Ovary (tissue), 10 donors: ENCODE data around the gene RGR. TPM values are rescaled to one million over a fixed set of nuclear protein-coding genes. Genes with fewer than 3 reads are reported as not detected.

Experiments
- DNase-seq, 5 donors: peaks; one replicate each; pipeline ENCODE4 v3.0.0-alpha.2; 2019 to 2020
- H3K27ac ChIP-seq, 2 donors: fragments of 200-600 bp; one replicate each; pipeline versions ENCODE4 v1.5.1 to v1.8.0; 2019 to 2022
- H3K27me3 ChIP-seq: fragments of 200-600 bp; one replicate; pipeline ENCODE4 v1.8.0; 2022
- H3K36me3 ChIP-seq: fragments of 200-600 bp; sonication (generic); one replicate; pipeline ENCODE4 v1.5.1; 2019
- H3K4me1 ChIP-seq: one replicate; pipeline ENCODE4 v1.8.1; 2013; ENCODE audit warnings: mild to moderate bottlenecking, moderate library complexity; ENCODE audit not compliant: insufficient read depth
- H3K4me3 ChIP-seq: fragments of 200-600 bp; sonication (generic); one replicate; pipeline ENCODE4 v1.5.1; 2017
- H3K9me3 ChIP-seq, 2 donors: fragments of 200-600 bp in 1 of 2; sonication (generic) in 1 of 2; one replicate each; pipeline versions ENCODE4 v1.5.1 to v1.8.1; 2013 to 2019; ENCODE audit warnings: mild to moderate bottlenecking in 1 of 2, moderate library complexity in 1 of 2
- EP300 ChIP-seq: sonication (generic); formaldehyde crosslinking; IDR thresholded peaks from one replicate; pipeline ENCODE4 v1.6.1; 2017; ENCODE audit warnings: antibody characterized with exemption
- POLR2A ChIP-seq: fragments of 450-650 bp; IDR thresholded peaks from one replicate; pipeline ENCODE4 v1.6.1; 2017; ENCODE audit warnings: antibody characterized with exemption, mild to moderate bottlenecking, moderate library complexity
- WGBS, 3 donors: extraction: QIAGEN DNeasy Blood & Tissue Kit in 1 of 3; methylation state at CpG; one replicate each; pipeline versions ENCODE4 v1.1.5 to v1.1.7; 2013 to 2017; 5-methylcytosine and 5-hydroxymethylcytosine counted together
- intact Hi-C, 4 donors: fragments of 100-400 bp; cut with DNase I; formaldehyde crosslinking; loops; one replicate each; pipeline versions ENCODE4 v1.11.0 to v1.15.1; 2022 to 2023
- long read RNA-seq, 3 donors: library from polyadenylated mRNA in 2 of 3; unstranded in 2 of 3; transcript quantifications; one replicate each; pipeline ENCODE4 v2.0.0 and lab custom pipeline, GENCODE V29; 2021 to 2026
- polyA plus RNA-seq, 2 donors: library from polyadenylated mRNA; stranded (reverse); fragments of 200-250 nt in 1 of 2; fragments of 350-450 nt in 1 of 2; fragmentation: Illumina TruSeq in 1 of 2; extraction: RNeasy Lipid Tissue Mini Kit (QIAGEN cat#74804) in 1 of 2; gene quantifications; one replicate each; pipeline ENCODE4 v1.2.3, GENCODE V29; 2013 to 2014
- total RNA-seq, 7 donors: library from RNA; depleted of rRNA in 2 of 7; stranded (reverse); fragments of >200 nt in 2 of 7; fragmentation: NEBNext Ultra II Directional in 3 of 7; extraction: Animal tissue kit (Norgen Biotek cat#: 25700) in 3 of 7; gene quantifications; one replicate each; pipeline versions ENCODE4 v1.1.0 to v1.2.4, GENCODE V29; 2016 to 2023
- TF ChIP-seq, protein P1 (sequence below), 3 donors: fragments of 450-650 bp in 2 of 3; fragments of 200-600 bp in 1 of 3; IDR thresholded peaks; one replicate each; pipeline versions ENCODE4 v1.5.1 to v1.8.0; 2016 to 2022; ENCODE audit warnings: antibody characterized with exemption in 3 of 3, mild to moderate bottlenecking in 1 of 3
- donor health status: DM: no; HTN: no; CAD: no; lungs with moderate emphysema.
- donor health status: DM: no; HTN: no; CAD: no.
- donor health status: Bipolar disorder and iron deficiency.
- donor health status: DM: yes; HTN: yes; CAD: no.
- donor health status: DM: no; HTN: no; CAD: no.
- donor health status: DM: yes; HTN: yes; CAD: no.

The RGR gene, protein sequence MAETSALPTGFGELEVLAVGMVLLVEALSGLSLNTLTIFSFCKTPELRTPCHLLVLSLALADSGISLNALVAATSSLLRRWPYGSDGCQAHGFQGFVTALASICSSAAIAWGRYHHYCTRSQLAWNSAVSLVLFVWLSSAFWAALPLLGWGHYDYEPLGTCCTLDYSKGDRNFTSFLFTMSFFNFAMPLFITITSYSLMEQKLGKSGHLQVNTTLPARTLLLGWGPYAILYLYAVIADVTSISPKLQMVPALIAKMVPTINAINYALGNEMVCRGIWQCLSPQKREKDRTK
- not detected for total RNA-seq
- not detected for polyA plus RNA-seq
- long read RNA-seq, donor 1 = 0 reads
- long read RNA-seq, donor 2 = 0 reads
- long read RNA-seq, donor 3 = 0 reads

- intact Hi-C loops = no loop called here
- Histone ChIP-seq H3K4me3 (no peak within 1 kb of the TSS), H3K36me3 (no peaks in the 10 kb centered on the region), H3K27ac (no peak within 1 kb of the TSS), H3K9me3 (no peaks in the 10 kb centered on the region), H3K27me3 (no peaks in the 10 kb centered on the region), H3K4me1 (no peaks in the 10 kb centered on the region)
- no peak for DNase-seq
- 47 to 65% (median 56%) methylated on average over 9 of the region's 9 CpGs for WGBS, 3 donors
- TF ChIP-seq, protein P1, sequence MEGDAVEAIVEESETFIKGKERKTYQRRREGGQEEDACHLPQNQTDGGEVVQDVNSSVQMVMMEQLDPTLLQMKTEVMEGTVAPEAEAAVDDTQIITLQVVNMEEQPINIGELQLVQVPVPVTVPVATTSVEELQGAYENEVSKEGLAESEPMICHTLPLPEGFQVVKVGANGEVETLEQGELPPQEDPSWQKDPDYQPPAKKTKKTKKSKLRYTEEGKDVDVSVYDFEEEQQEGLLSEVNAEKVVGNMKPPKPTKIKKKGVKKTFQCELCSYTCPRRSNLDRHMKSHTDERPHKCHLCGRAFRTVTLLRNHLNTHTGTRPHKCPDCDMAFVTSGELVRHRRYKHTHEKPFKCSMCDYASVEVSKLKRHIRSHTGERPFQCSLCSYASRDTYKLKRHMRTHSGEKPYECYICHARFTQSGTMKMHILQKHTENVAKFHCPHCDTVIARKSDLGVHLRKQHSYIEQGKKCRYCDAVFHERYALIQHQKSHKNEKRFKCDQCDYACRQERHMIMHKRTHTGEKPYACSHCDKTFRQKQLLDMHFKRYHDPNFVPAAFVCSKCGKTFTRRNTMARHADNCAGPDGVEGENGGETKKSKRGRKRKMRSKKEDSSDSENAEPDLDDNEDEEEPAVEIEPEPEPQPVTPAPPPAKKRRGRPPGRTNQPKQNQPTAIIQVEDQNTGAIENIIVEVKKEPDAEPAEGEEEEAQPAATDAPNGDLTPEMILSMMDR (IDR thresholded peaks at IDR 0.05) = no peak
- TF ChIP-seq EP300 (no peak), POLR2A (no peak)
Observed at GRCh38 chr10:84244651-84245270, at the start of gene RGR. Gene RGR, plus strand, starts transcription at chr10:84245053. Its CDS starts 38 bp downstream, at chr10:84245091.

GRCh38 chr10:84196083-84196482 is 48.8 kb upstream of the RGR start:
- TF ChIP-seq, protein P1 (IDR thresholded peaks at IDR 0.05) = no peak
- TF ChIP-seq EP300 = no peak
- TF ChIP-seq POLR2A = no peak
- no peaks in the 10 kb centered on the region for H3K4me1 ChIP-seq
- no peak overlapping the region for H3K27ac ChIP-seq
- intact Hi-C loops = no loop called here
- H3K9me3 ChIP-seq = no peaks in the 10 kb centered on the region
- no peak for DNase-seq
- 33 to 56% (median 35%) methylated on average over 4 of the region's 4 CpGs for WGBS, 3 donors
- H3K27me3 ChIP-seq = no peaks in the 10 kb centered on the region
- no peaks in the 10 kb centered on the region for H3K36me3 ChIP-seq
- no peak overlapping the region for H3K4me3 ChIP-seq

GRCh38 chr10:84196941-84197340 is 47.9 kb upstream of the RGR start:
- Histone ChIP-seq H3K4me1 (no peaks in the 10 kb centered on the region), H3K9me3 (no peaks in the 10 kb centered on the region), H3K4me3 (no peak overlapping the region), H3K27me3 (no peaks in the 10 kb centered on the region), H3K36me3 (no peaks in the 10 kb centered on the region), H3K27ac (no peak overlapping the region)
- whole genome bisulfite sequencing, 3 donors = 56 to 72% (median 67%) methylated on average over 5 of the region's 5 CpGs
- TF ChIP-seq EP300 (no peak), POLR2A (no peak)
- TF ChIP-seq, protein P1 (IDR thresholded peaks at IDR 0.05) = no peak
- DNase-seq = peak in 1 of 5 donors; percentile 10
- intact Hi-C loops = no loop called here

- Histone ChIP-seq H3K9me3 (no peaks in the 10 kb centered on the region), H3K27ac (no peak overlapping the region), H3K27me3 (no peaks in the 10 kb centered on the region), H3K36me3 (no peaks in the 10 kb centered on the region), H3K4me1 (no peaks in the 10 kb centered on the region), H3K4me3 (no peak overlapping the region)
- no peak for DNase-seq
- 74 to 79% (median 79%) methylated on average over 3 to 5 of the region's 5 CpGs for WGBS, 3 donors
- no peak for TF ChIP-seq POLR2A
- TF ChIP-seq EP300 = no peak
- TF ChIP-seq, protein P1 (IDR thresholded peaks at IDR 0.05) = no peak
- intact Hi-C loops = no loop called here
Observed at GRCh38 chr10:84197643-84198042, 47.2 kb upstream of the RGR start.
